CD4-positive, alpha-beta T cell treated with Interleukin-1 beta for 1 hour (primary cell): ENCODE measurements around the gene GADD45G.

ENCODE experiments used
- DNase-seq, 2 donors: peaks; one replicate each; pipeline ENCODE4 v3.0.0-alpha.2; 2020 to 2022

The GADD45G gene

GRCh38 chr9:89632192-89632733 is 27.5 kb downstream of the GADD45G start:
- DNase-seq, result no peak

GRCh38 chr9:89632736-89633135 is 27.9 kb downstream of the GADD45G start:
- DNase-seq, result no peak

GRCh38 chr9:89633404-89633803 is 28.6 kb downstream of the GADD45G start:
- no peak for DNase-seq

GRCh38 chr9:89633920-89634319 is 29.1 kb downstream of the GADD45G start:
- no peak for DNase-seq

GRCh38 chr9:89634995-89635742 is 30.4 kb downstream of the GADD45G start:
- no peak for DNase-seq

- no peak for DNase-seq
Measured at GRCh38 chr9:89635816-89636215, 31.0 kb downstream of the GADD45G start.

GRCh38 chr9:89637787-89638186 is 33.0 kb downstream of the GADD45G start:
- DNase-seq, result no peak

- DNase-seq, result no peak
Measured at GRCh38 chr9:89638359-89638758, 33.5 kb downstream of the GADD45G start.

- no peak for DNase-seq
Measured at GRCh38 chr9:89638893-89639292, 34.1 kb downstream of the GADD45G start.

GRCh38 chr9:89639367-89639795 is 34.6 kb downstream of the GADD45G start:
- no peak for DNase-seq

- DNase-seq, result no peak
Measured at GRCh38 chr9:89639961-89640360, 35.1 kb downstream of the GADD45G start.

- DNase-seq, result peak in 1 of 2 donors; percentile 27
Measured at GRCh38 chr9:89640361-89640760, 35.5 kb downstream of the GADD45G start.

GRCh38 chr9:89640801-89641200 is 36.0 kb downstream of the GADD45G start:
- no peak for DNase-seq

GRCh38 chr9:89641980-89642379 is 37.2 kb downstream of the GADD45G start:
- DNase-seq, result no peak

GRCh38 chr9:89642789-89643188 is 38.0 kb downstream of the GADD45G start:
- no peak for DNase-seq

GRCh38 chr9:89646189-89646939 is 41.6 kb downstream of the GADD45G start:
- DNase-seq, result no peak

GRCh38 chr9:89647366-89648128 is 42.7 kb downstream of the GADD45G start:
- DNase-seq, result no peak

GRCh38 chr9:89648247-89649000 is 43.6 kb downstream of the GADD45G start:
- DNase-seq, result no peak

- DNase-seq, result no peak
Measured at GRCh38 chr9:89649039-89649691, 44.4 kb downstream of the GADD45G start.

- no peak for DNase-seq
Measured at GRCh38 chr9:89654025-89654662, 49.3 kb downstream of the GADD45G start.
